SK-N-MC (cell line): Measurements from ENCODE around the gene PTPRN2.

Experiments
- EZH2 ChIP-seq: fragments of 200-600 bp; sonication (generic); IDR thresholded peaks from one replicate; pipeline ENCODE4 v1.6.1; 2017; ENCODE audit warnings: antibody characterized with exemption
- FOXP2 ChIP-seq: optimal IDR thresholded peaks from 2 replicates; pipeline ENCODE3; 2011; ENCODE audit warnings: mild to moderate bottlenecking, moderate library complexity; ENCODE audit not compliant: insufficient read depth; ENCODE audit errors: extremely low read length, control extremely low read depth
- POLR2AphosphoS5 ChIP-seq: IDR thresholded peaks from 2 replicates; pipeline ENCODE4 v1.6.1; 2012; ENCODE audit warnings: mild to moderate bottlenecking, low read depth, low read length, borderline replicate concordance

- TF ChIP-seq POLR2AphosphoS5: no peak
- TF ChIP-seq EZH2: no peak
- TF ChIP-seq FOXP2: no peak
Measured at GRCh38 chr7:157827045-157827862, 760.4 kb downstream of the PTPRN2 start.
